H1 (cell line): ENCODE data around the gene AMBP. TPM values are rescaled to one million over a fixed set of nuclear protein-coding genes. Genes with fewer than 3 reads are reported as not detected.

Experiments used
- ATF2 ChIP-seq: IDR thresholded peaks from 2 replicates; pipeline ENCODE4 v1.6.1; 2012; ENCODE audit warnings: low read length, inconsistent platforms
- CBX5 ChIP-seq: fragments of 300-800, 300-1000 bp; sonication (generic); IDR thresholded peaks from 2 replicates; pipeline ENCODE4 v1.7.1; 2016; ENCODE audit warnings: antibody characterized with exemption, low read length, low read depth
- CBX8 ChIP-seq: fragments of 300-800, 300-1000 bp; sonication (generic); IDR thresholded peaks from 2 replicates; pipeline ENCODE4 v1.7.1; 2016; ENCODE audit warnings: low read depth, low read length, borderline replicate concordance
- EP300 ChIP-seq, 2 experiments: IDR thresholded peaks; 1 replicate in 1 of 2; 2 replicates in 1 of 2; pipeline ENCODE4 v1.6.1; 2011 to 2012; ENCODE audit warnings: low read depth in 2 of 2, low read length in 2 of 2, mild to moderate bottlenecking in 2 of 2, borderline replicate concordance in 1 of 2, inconsistent platforms in 1 of 2, moderate library complexity in 1 of 2
- NRF1 ChIP-seq: IDR thresholded peaks from 2 replicates; pipeline ENCODE4 v1.6.1; 2011; ENCODE audit warnings: mild to moderate bottlenecking, low read depth, low read length, improper control_type of control experiment
- RNF2 ChIP-seq: fragments of 200-900, 300-1000 bp; sonication (generic); IDR thresholded peaks from 2 replicates; pipeline ENCODE4 v1.7.1; 2016; ENCODE audit warnings: borderline replicate concordance, low read depth, mild to moderate bottlenecking, antibody characterized with exemption, low read length; ENCODE audit not compliant: poor library complexity, severe bottlenecking; ENCODE audit errors: missing control alignments
- polyA plus RNA-seq, 7 experiments: library from polyadenylated mRNA; depleted of rRNA in 3 of 7; stranded (reverse) in 5 of 7; unstranded in 2 of 7; fragments of >200 nt in 5 of 7; fragments of 200-250 nt in 2 of 7; gene quantifications; 1 replicate in 5 of 7; 2 replicates in 1 of 7; 4 replicates in 1 of 7; pipeline versions ENCODE4 v1.2.1 to v1.2.3, GENCODE V29; 2011 to 2013; ENCODE audit warnings: missing spikeins in 2 of 7, mixed read lengths in 2 of 7
- total RNA-seq: library from RNA; stranded (reverse); fragmentation: NEBNext Ultra II Directional; extraction: Animal tissue kit (Norgen Biotek cat#: 25700); gene quantifications from 2 replicates; pipeline ENCODE4 v1.2.1, GENCODE V29; 2021

AMBP gene
- total and polyA plus RNA-seq, 2 of the 8 experiments (the other 6 are each of a cell fraction or from before 2014, with no cell fraction given) = 3.0 to 4.0 TPM

GRCh38 chr9:114084282-114085073 is 6.4 kb upstream of the AMBP start (continued):
- TF ChIP-seq NRF1 (no peak), CBX8 (no peak), ATF2 (no peak), EP300 (IDR thresholded peaks at IDR 0.05; ENCODE audit: borderline replicate concordance in 1 of 2, low read depth in 2 of 2, low read length in 2 of 2) (no peak), CBX5 (no peak), RNF2 (no peak)
